Keratinocyte (primary cell): ENCODE measurements around the gene HNRNPM.

ENCODE experiments used
- EZH2 ChIP-seq: IDR thresholded peaks from one replicate; pipeline ENCODE4 v1.6.1; 2012; ENCODE audit warnings: inconsistent platforms, mild to moderate bottlenecking, low read length, moderate library complexity
- TF ChIP-seq, protein P1 (sequence below), 3 experiments: IDR thresholded peaks in 1 of 3; conservative IDR thresholded peaks in 1 of 3; optimal IDR thresholded peaks in 1 of 3; 2 replicates in 2 of 3; 3 replicates in 1 of 3; pipeline versions ENCODE3 to v1.5.1; 2011; ENCODE audit warnings: low read length in 3 of 3, mild to moderate bottlenecking in 3 of 3, moderate library complexity in 2 of 3, control low read depth in 1 of 3, inconsistent platforms in 1 of 3; ENCODE audit not compliant: insufficient read depth in 2 of 3; ENCODE audit errors: extremely low read depth in 1 of 3

DNA sequence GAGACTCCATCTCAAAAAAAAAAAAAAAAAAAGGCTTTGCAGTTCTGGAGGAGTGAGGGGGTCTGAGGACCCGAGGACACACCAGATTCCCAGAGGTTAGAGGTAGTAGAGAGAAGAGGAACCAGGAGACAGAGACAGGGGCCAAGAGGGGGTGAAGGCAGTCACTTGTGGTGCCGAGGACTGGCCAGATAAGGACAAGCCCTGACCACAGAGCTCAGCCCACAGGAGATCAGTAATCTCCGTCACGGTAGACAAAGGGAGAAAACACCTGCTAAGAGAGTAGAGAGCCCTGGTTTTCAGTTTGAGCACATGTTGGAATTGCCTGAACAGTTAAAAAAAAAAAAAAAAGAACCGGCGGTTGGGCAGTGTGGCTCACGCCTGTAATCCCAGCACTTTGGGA is 59.4 kb downstream of the HNRNPM start:
- TF ChIP-seq, protein P1, sequence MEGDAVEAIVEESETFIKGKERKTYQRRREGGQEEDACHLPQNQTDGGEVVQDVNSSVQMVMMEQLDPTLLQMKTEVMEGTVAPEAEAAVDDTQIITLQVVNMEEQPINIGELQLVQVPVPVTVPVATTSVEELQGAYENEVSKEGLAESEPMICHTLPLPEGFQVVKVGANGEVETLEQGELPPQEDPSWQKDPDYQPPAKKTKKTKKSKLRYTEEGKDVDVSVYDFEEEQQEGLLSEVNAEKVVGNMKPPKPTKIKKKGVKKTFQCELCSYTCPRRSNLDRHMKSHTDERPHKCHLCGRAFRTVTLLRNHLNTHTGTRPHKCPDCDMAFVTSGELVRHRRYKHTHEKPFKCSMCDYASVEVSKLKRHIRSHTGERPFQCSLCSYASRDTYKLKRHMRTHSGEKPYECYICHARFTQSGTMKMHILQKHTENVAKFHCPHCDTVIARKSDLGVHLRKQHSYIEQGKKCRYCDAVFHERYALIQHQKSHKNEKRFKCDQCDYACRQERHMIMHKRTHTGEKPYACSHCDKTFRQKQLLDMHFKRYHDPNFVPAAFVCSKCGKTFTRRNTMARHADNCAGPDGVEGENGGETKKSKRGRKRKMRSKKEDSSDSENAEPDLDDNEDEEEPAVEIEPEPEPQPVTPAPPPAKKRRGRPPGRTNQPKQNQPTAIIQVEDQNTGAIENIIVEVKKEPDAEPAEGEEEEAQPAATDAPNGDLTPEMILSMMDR (optimal IDR thresholded peaks at IDR 0.05 in 1 of 3, IDR thresholded peaks at IDR 0.05 in 1 of 3, conservative IDR thresholded peaks at IDR 0.05 in 1 of 3; ENCODE audit: extremely low read depth in 1 of 3, insufficient read depth in 2 of 3, low read length in 3 of 3): no peak
- no peak for TF ChIP-seq EZH2
